Loucy (cell line): ENCODE results near the gene DVL3.

ENCODE experiments used
- CTCF ChIP-seq: fragments of 200-600 bp; sonication (generic); conservative IDR thresholded peaks from 2 replicates; pipeline ENCODE4 v1.5.1; 2014; ENCODE audit warnings: mild to moderate bottlenecking, antibody characterized with exemption, low read length
- EZH2phosphoT487 ChIP-seq: fragments of 200-600 bp; IDR thresholded peaks from 2 replicates; pipeline ENCODE4 v1.6.1; 2018; ENCODE audit warnings: antibody characterized with exemption, mild to moderate bottlenecking, moderate library complexity, borderline replicate concordance

GRCh38 chr3:184173374-184173722 is 18.2 kb downstream of the DVL3 start:
- no peak for TF ChIP-seq CTCF
- TF ChIP-seq EZH2phosphoT487 = no peak
